Neural cell (in vitro differentiated cells): ENCODE measurements around the gene WFIKKN2. TPM values are rescaled to one million over a fixed set of nuclear protein-coding genes. Genes with fewer than 3 reads are reported as not detected.

Experiments
- H2AFZ ChIP-seq: fragments of 200-600, 300-800 bp; sonication (generic), shearing (Covaris generic); 2 replicates; pipeline ENCODE4 v1.6.0; 2014; ENCODE audit warnings: low read depth, mild to moderate bottlenecking, antibody characterized with exemption, low read length, moderate library complexity
- H3F3A ChIP-seq: fragments of 200-600 bp; shearing (Covaris generic); 2 replicates; pipeline ENCODE4 v1.6.1; 2016; ENCODE audit warnings: mild to moderate bottlenecking, moderate library complexity, mixed read lengths, antibody characterized with exemption, low read length; ENCODE audit not compliant: insufficient read depth, poor library complexity, severe bottlenecking
- H3K27ac ChIP-seq: fragments of 200-600, 300-800 bp; sonication (generic), shearing (Covaris generic); 2 replicates; pipeline ENCODE4 v1.5.1; 2014; ENCODE audit warnings: mild to moderate bottlenecking, low read length, moderate library complexity
- H3K27me3 ChIP-seq: fragments of 300-800, 200-600 bp; sonication (generic), shearing (Covaris generic); 2 replicates; pipeline ENCODE4 v1.6.0; 2014; ENCODE audit warnings: mild to moderate bottlenecking, low read depth, low read length, moderate library complexity; ENCODE audit not compliant: insufficient read depth
- H3K36me3 ChIP-seq: fragments of 300-800, 200-600 bp; sonication (generic), shearing (Covaris generic); 2 replicates; pipeline ENCODE4 v1.5.1; 2014; ENCODE audit warnings: mild to moderate bottlenecking, antibody characterized with exemption, low read length, moderate library complexity; ENCODE audit not compliant: insufficient read depth
- H3K4me2 ChIP-seq: fragments of 300-800, 200-600 bp; sonication (generic), shearing (Covaris generic); 2 replicates; pipeline ENCODE4 v1.6.0; 2014; ENCODE audit warnings: mild to moderate bottlenecking, low read length
- H3K4me3 ChIP-seq: fragments of 300-800, 200-600 bp; sonication (generic), shearing (Covaris generic); 2 replicates; pipeline ENCODE4 v1.5.1; 2014; ENCODE audit warnings: mild to moderate bottlenecking, low read length, moderate library complexity
- H3K79me2 ChIP-seq: fragments of 200-600 bp; shearing (Covaris generic); replicated peaks from 2 replicates; pipeline ENCODE4 v1.6.0; 2014; ENCODE audit warnings: mild to moderate bottlenecking, low read length, moderate library complexity; ENCODE audit not compliant: insufficient read depth
- H3K9ac ChIP-seq: fragments of 300-800, 200-600 bp; sonication (generic), shearing (Covaris generic); 2 replicates; pipeline ENCODE4 v1.6.1; 2016; ENCODE audit warnings: mild to moderate bottlenecking, low read length, mixed read lengths
- H3K9me2 ChIP-seq: fragments of 200-600 bp; shearing (Covaris generic); 2 replicates; pipeline ENCODE4 v1.6.1; 2016; ENCODE audit warnings: mild to moderate bottlenecking, low read length, mixed read lengths; ENCODE audit not compliant: insufficient read depth
- H3K9me3 ChIP-seq: fragments of 200-600, 300-800 bp; sonication (generic), shearing (Covaris generic); 2 replicates; pipeline ENCODE4 v1.6.1; 2016; ENCODE audit warnings: mild to moderate bottlenecking, mixed run types, low read length, moderate library complexity, mixed read lengths
- H4K20me1 ChIP-seq: fragments of 200-600 bp; shearing (Covaris generic); 2 replicates; pipeline ENCODE4 v1.6.1; 2016; ENCODE audit warnings: mild to moderate bottlenecking, mixed run types; ENCODE audit not compliant: insufficient read depth
- EP300 ChIP-seq: fragments of 450-650 bp; conservative IDR thresholded peaks from 2 replicates; pipeline ENCODE4 v1.6.1; 2014; ENCODE audit warnings: antibody characterized with exemption, mild to moderate bottlenecking, moderate library complexity; ENCODE audit not compliant: poor library complexity, severe bottlenecking
- EZH2 ChIP-seq: fragments of 200-600, 300-800 bp; shearing (Covaris generic), sonication (generic); IDR thresholded peaks from 2 replicates; pipeline ENCODE4 v1.6.1; 2014; ENCODE audit warnings: antibody characterized with exemption, low read length, borderline replicate concordance, mild to moderate bottlenecking; ENCODE audit not compliant: insufficient read depth, poor library complexity, severe bottlenecking
- MXI1 ChIP-seq: fragments of 450-650 bp; conservative IDR thresholded peaks from 2 replicates; pipeline ENCODE4 v1.6.1; 2014; ENCODE audit warnings: antibody characterized with exemption, mild to moderate bottlenecking; ENCODE audit not compliant: poor library complexity, severe bottlenecking
- POLR2AphosphoS5 ChIP-seq: IDR thresholded peaks from 2 replicates; pipeline ENCODE4 v1.6.1; 2012
- RAD21 ChIP-seq: fragments of 450-650 bp; conservative IDR thresholded peaks from 2 replicates; pipeline ENCODE4 v1.6.1; 2014; ENCODE audit warnings: antibody characterized with exemption, mild to moderate bottlenecking, moderate library complexity
- SMC3 ChIP-seq: fragments of 450-650 bp; conservative IDR thresholded peaks from 2 replicates; pipeline ENCODE4 v1.6.1; 2014; ENCODE audit warnings: antibody characterized with exemption, mild to moderate bottlenecking, moderate library complexity; ENCODE audit not compliant: poor library complexity
- TAF1 ChIP-seq: IDR thresholded peaks from 2 replicates; pipeline ENCODE4 v1.6.1; 2012; ENCODE audit warnings: low read depth
- polyA plus RNA-seq: library from polyadenylated mRNA; depleted of rRNA; stranded (reverse); fragments of >200 nt; gene quantifications from 2 replicates; pipeline ENCODE4 v1.2.3, GENCODE V29; 2014
- TF ChIP-seq, protein P1 (sequence below): IDR thresholded peaks from 2 replicates; pipeline ENCODE4 v1.6.1; 2012; ENCODE audit warnings: borderline replicate concordance
- TF ChIP-seq, protein P2 (sequence below): fragments of 450-650 bp; IDR thresholded peaks from 2 replicates; pipeline ENCODE4 v1.5.1; 2014; ENCODE audit warnings: antibody characterized with exemption, mild to moderate bottlenecking, moderate library complexity; ENCODE audit not compliant: poor library complexity, severe bottlenecking

WFIKKN2 gene
- polyA plus RNA-seq, 1 donor from 2014 or later, result not detected

DNA sequence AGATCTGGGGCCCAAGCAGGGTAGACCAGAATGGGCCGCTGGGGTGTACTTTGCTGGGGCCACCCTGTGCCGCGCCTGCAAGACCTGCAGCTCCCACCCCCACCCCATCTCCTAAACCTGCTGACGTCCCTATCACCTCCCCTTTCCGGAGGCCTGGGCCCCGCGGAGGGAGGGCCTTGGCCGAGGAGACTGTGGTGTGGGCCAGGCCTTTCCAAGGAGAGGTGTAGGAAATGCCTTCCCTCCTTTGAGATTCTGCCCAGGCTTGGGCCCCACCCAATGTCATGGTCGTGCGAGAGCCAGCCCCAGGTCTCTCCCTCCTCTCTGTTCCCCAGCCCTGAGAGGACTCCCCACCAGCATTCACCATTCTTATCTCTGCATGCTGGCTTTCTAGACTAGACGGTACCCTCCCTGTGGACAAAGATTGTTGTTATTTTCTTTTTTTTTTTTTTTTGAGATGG, 3.9 kb upstream of the WFIKKN2 start:
- Histone ChIP-seq H3K9me2 (no peaks in the 10 kb centered on the region), H3K9ac (no peak overlapping the region), H3K4me2 (no peak overlapping the region), H2AFZ (no peak overlapping the region), H3K4me3 (no peak overlapping the region), H4K20me1 (no peaks in the 10 kb centered on the region), H3K27me3 (no peaks in the 10 kb centered on the region), H3F3A (no peaks in the 10 kb centered on the region), H3K27ac (no peak overlapping the region), H3K9me3 (no peaks in the 10 kb centered on the region), H3K79me2 (no peaks in the 10 kb centered on the region), H3K36me3 (no peaks in the 10 kb centered on the region)
- TF ChIP-seq TAF1, result no peak
- TF ChIP-seq RAD21, result no peak
- no peak for TF ChIP-seq EP300

DNA sequence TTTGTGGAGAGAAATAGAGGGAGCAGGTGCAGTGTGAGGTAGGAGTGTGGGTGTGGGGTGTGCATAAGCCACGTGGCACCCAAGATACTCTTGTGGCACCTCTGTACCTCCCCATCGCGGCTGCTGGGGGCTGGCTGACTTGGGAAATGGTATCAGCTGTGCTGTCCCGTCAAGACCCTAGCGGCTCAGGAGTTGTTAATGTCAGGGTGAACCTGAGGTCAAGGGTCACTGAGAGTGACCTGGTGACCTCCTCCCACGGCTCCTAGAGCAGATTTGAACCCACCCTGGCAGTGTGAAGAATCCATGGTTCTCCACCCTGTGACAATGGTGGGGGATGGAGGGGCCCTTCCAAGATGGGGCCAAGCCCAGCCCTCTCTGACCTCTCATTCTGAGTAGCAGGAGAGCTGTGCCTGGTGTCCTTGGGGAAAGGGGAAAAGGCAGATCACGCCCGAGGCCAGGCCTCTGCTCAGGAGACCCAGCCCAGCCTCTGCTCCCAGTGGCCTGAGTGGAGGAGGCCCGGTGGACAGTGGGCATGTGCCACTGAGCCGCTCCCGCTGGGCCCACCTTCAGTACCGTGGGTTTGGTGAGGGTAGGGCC, 3.0 kb upstream of the WFIKKN2 start:
- H3K79me2 ChIP-seq, result no peaks in the 10 kb centered on the region
- no peak overlapping the region for H3K9ac ChIP-seq
- H3K9me3 ChIP-seq, result no peaks in the 10 kb centered on the region
- no peaks in the 10 kb centered on the region for H3K36me3 ChIP-seq
- TF ChIP-seq SMC3 (no peak), POLR2AphosphoS5 (no peak), MXI1 (no peak), TAF1 (no peak), RAD21 (no peak), EP300 (no peak), EZH2 (no peak)
- TF ChIP-seq, protein P1, sequence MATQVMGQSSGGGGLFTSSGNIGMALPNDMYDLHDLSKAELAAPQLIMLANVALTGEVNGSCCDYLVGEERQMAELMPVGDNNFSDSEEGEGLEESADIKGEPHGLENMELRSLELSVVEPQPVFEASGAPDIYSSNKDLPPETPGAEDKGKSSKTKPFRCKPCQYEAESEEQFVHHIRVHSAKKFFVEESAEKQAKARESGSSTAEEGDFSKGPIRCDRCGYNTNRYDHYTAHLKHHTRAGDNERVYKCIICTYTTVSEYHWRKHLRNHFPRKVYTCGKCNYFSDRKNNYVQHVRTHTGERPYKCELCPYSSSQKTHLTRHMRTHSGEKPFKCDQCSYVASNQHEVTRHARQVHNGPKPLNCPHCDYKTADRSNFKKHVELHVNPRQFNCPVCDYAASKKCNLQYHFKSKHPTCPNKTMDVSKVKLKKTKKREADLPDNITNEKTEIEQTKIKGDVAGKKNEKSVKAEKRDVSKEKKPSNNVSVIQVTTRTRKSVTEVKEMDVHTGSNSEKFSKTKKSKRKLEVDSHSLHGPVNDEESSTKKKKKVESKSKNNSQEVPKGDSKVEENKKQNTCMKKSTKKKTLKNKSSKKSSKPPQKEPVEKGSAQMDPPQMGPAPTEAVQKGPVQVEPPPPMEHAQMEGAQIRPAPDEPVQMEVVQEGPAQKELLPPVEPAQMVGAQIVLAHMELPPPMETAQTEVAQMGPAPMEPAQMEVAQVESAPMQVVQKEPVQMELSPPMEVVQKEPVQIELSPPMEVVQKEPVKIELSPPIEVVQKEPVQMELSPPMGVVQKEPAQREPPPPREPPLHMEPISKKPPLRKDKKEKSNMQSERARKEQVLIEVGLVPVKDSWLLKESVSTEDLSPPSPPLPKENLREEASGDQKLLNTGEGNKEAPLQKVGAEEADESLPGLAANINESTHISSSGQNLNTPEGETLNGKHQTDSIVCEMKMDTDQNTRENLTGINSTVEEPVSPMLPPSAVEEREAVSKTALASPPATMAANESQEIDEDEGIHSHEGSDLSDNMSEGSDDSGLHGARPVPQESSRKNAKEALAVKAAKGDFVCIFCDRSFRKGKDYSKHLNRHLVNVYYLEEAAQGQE, result no peak
- TF ChIP-seq, protein P2, sequence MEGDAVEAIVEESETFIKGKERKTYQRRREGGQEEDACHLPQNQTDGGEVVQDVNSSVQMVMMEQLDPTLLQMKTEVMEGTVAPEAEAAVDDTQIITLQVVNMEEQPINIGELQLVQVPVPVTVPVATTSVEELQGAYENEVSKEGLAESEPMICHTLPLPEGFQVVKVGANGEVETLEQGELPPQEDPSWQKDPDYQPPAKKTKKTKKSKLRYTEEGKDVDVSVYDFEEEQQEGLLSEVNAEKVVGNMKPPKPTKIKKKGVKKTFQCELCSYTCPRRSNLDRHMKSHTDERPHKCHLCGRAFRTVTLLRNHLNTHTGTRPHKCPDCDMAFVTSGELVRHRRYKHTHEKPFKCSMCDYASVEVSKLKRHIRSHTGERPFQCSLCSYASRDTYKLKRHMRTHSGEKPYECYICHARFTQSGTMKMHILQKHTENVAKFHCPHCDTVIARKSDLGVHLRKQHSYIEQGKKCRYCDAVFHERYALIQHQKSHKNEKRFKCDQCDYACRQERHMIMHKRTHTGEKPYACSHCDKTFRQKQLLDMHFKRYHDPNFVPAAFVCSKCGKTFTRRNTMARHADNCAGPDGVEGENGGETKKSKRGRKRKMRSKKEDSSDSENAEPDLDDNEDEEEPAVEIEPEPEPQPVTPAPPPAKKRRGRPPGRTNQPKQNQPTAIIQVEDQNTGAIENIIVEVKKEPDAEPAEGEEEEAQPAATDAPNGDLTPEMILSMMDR, result no peak
- no peak overlapping the region for H3K4me3 ChIP-seq
- no peak overlapping the region for H3K27ac ChIP-seq
- H3K27me3 ChIP-seq, result no peaks in the 10 kb centered on the region
- no peaks in the 10 kb centered on the region for H4K20me1 ChIP-seq
- no peaks in the 10 kb centered on the region for H3K9me2 ChIP-seq
- no peak overlapping the region for H2AFZ ChIP-seq
- H3F3A ChIP-seq, result no peaks in the 10 kb centered on the region
- no peak overlapping the region for H3K4me2 ChIP-seq
